ENCODE measurements around the gene COLEC11.

COLEC11 gene

DNA sequence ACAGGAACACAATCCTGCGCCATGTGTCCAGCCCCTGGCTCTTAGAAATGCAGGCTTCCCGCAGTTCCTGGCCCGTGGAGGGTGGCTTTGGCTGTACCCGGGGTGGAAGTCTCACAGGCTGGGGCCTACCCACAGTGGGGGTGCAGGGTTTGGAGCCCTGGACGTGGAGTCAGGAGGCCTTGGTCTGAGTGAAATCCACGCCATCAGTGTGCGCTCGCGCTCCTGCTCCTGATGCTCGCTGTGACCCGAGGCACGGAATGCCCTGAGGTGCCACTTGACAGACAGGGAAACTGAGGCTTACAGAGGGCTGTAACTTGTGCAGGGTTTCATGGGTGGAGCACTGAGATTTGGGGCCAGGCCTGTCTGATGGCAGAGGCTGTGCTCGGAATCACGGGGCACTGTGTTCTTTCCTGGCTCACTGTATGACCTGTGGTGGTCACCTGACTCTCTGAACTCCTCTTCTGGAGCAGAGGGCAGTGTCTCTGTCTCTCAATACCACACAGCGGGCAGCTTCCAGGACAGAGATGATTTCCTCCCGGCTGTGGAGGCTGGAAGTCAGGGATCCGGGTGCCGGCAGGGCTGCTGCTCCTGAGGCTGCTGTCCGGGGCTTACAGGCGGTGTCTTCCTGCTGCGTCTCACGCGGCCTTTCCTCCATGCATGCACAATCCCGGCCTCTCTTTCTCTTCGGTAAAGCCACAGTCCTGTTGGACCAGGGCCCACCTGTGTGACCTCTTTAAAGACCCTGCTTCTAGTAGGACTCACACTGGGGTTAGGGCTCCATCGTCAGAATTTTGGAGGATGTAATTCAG is 37.1 kb downstream of the COLEC11 start:
- TF ChIP-seq CEBPB (IDR thresholded peaks at IDR 0.05) (no peak), FOXM1 (IDR thresholded peaks at IDR 0.05; ENCODE audit: borderline replicate concordance, low read depth) (no peak), YY1 (IDR thresholded peaks at IDR 0.05; ENCODE audit: low read depth) (no peak), EP300 (IDR thresholded peaks at IDR 0.05; ENCODE audit: borderline replicate concordance) (no peak), TCF12 (IDR thresholded peaks at IDR 0.05; ENCODE audit: low read depth) (no peak), NFIC (IDR thresholded peaks at IDR 0.05) (no peak)
- TF ChIP-seq, protein P1, sequence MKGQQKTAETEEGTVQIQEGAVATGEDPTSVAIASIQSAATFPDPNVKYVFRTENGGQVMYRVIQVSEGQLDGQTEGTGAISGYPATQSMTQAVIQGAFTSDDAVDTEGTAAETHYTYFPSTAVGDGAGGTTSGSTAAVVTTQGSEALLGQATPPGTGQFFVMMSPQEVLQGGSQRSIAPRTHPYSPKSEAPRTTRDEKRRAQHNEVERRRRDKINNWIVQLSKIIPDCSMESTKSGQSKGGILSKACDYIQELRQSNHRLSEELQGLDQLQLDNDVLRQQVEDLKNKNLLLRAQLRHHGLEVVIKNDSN (IDR thresholded peaks at IDR 0.05): no peak
- TF ChIP-seq, protein P2, sequence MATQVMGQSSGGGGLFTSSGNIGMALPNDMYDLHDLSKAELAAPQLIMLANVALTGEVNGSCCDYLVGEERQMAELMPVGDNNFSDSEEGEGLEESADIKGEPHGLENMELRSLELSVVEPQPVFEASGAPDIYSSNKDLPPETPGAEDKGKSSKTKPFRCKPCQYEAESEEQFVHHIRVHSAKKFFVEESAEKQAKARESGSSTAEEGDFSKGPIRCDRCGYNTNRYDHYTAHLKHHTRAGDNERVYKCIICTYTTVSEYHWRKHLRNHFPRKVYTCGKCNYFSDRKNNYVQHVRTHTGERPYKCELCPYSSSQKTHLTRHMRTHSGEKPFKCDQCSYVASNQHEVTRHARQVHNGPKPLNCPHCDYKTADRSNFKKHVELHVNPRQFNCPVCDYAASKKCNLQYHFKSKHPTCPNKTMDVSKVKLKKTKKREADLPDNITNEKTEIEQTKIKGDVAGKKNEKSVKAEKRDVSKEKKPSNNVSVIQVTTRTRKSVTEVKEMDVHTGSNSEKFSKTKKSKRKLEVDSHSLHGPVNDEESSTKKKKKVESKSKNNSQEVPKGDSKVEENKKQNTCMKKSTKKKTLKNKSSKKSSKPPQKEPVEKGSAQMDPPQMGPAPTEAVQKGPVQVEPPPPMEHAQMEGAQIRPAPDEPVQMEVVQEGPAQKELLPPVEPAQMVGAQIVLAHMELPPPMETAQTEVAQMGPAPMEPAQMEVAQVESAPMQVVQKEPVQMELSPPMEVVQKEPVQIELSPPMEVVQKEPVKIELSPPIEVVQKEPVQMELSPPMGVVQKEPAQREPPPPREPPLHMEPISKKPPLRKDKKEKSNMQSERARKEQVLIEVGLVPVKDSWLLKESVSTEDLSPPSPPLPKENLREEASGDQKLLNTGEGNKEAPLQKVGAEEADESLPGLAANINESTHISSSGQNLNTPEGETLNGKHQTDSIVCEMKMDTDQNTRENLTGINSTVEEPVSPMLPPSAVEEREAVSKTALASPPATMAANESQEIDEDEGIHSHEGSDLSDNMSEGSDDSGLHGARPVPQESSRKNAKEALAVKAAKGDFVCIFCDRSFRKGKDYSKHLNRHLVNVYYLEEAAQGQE (IDR thresholded peaks at IDR 0.05; ENCODE audit: low read depth): no peak

DNA sequence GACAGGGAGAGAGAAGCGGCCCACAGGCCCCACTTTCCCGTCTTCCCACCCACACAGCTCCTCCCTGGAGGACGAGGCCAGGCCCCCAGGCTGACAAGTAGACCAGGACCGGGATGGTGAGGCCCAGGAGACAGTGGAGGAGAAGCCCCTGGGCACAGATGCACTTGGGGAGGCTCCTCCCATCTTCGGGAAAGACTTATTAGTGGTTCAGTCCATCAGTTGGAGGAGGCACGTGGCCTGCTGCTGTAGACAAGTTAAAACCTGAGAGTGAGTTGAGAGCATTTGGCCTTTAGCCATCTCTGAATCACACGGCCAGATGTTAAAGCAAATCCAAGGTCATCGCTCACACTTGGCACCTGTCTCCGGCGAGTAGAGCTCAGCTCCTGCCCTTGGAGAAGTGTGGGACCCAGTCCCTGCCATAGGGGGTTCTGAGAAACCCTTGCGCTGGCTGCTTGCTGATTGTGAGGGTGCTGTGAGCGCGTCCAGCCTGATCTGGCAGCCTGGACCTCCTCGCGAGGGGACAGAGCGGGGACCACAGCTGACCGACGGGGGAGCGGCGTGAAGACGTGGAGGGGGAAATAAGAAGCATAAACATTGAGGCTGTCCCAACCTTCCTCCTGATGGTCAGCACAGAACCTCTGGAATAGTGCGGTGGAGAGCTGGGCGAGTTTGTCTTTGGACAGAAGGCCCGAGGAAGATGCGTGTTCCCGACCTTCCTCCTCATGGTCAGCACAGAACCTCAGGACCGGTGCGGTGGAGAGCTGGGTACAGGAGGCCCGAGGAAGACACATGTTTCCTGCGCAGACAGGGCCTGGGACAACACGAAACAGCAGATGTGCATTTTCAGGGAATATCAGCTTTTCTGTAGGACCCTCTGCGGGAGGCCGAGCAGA is 38.4 kb downstream of the COLEC11 start:
- no peak for TF ChIP-seq ZBTB7A (IDR thresholded peaks at IDR 0.05; ENCODE audit: low read depth)
- no peak for TF ChIP-seq TCF12 (IDR thresholded peaks at IDR 0.05; ENCODE audit: low read depth)
- no peak for TF ChIP-seq NFIC (IDR thresholded peaks at IDR 0.05)
- TF ChIP-seq TEAD4 (IDR thresholded peaks at IDR 0.05): no peak
- TF ChIP-seq FOXM1 (IDR thresholded peaks at IDR 0.05; ENCODE audit: borderline replicate concordance, low read depth): no peak
- TF ChIP-seq, protein P2 (IDR thresholded peaks at IDR 0.05; ENCODE audit: low read depth): no peak
- TF ChIP-seq CEBPB (IDR thresholded peaks at IDR 0.05): no peak
- TF ChIP-seq YY1 (IDR thresholded peaks at IDR 0.05; ENCODE audit: low read depth): no peak
- no peak for TF ChIP-seq EGR1 (IDR thresholded peaks at IDR 0.05)
- no peak for TF ChIP-seq TAF1 (IDR thresholded peaks at IDR 0.05; ENCODE audit: low read depth)

DNA sequence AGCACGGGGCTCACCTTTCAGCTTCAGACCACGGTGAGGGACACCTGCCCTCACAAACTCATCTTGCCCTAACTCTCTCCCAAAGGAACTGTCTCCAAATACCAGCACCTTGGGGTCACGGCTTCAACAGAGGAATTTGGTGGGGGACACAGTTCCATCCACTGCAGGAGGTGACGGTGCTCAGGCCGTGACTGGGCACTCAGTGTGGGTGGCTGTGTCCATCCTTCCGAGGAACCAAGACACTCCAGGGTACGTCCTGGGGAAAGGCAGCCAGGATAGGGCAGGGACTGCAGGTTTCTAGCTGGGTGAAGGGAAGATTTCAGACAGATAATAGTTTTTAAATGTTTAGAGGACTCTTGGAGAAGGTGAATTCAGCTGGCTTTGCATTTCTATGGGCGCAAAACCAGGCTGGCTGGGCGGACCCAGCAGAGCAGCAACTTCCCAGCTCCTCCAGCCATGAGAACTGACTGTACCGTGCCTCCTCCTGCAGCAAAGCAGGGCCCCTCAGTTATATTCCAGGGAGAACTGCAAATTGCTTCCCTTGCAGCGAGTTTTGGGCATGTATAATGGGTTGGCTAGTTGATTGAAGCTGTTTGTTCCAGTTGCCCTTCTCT is 39.2 kb downstream of the COLEC11 start:
- TF ChIP-seq CREB1 (IDR thresholded peaks at IDR 0.05; ENCODE audit: low read depth) (no peak), FOXM1 (IDR thresholded peaks at IDR 0.05; ENCODE audit: borderline replicate concordance, low read depth) (no peak), EP300 (IDR thresholded peaks at IDR 0.05; ENCODE audit: borderline replicate concordance) (no peak), ZBTB7A (IDR thresholded peaks at IDR 0.05; ENCODE audit: low read depth) (no peak)
- TF ChIP-seq, protein P1 (IDR thresholded peaks at IDR 0.05): no peak

DNA sequence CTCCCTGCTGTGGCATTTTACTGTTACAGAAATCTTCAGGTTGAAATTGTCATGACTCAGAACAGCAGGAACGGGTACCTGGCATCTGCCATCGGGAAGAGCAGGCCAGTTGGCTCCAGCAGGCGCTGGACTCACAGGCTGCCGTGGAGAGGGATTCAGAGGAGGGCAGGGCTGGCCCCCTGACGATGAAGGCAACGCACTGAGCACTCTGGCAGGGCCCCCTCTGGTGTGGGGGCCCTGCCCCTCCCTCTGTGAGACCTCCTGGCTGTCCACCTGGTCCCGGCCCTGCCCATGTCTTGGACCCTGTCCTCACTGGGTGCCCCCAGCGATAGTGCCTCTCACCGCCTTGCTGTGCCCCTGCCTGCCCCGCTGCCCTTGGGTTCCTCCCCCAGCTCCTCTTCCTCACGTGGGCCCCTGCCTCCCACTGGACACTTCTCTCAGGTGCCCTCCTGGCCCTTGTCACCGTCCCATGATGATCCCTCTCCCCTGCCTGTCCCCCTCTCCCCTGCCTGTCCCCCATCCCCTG is 39.7 kb downstream of the COLEC11 start:
- no peak for TF ChIP-seq RAD21 (IDR thresholded peaks at IDR 0.05; ENCODE audit: low read depth)

DNA sequence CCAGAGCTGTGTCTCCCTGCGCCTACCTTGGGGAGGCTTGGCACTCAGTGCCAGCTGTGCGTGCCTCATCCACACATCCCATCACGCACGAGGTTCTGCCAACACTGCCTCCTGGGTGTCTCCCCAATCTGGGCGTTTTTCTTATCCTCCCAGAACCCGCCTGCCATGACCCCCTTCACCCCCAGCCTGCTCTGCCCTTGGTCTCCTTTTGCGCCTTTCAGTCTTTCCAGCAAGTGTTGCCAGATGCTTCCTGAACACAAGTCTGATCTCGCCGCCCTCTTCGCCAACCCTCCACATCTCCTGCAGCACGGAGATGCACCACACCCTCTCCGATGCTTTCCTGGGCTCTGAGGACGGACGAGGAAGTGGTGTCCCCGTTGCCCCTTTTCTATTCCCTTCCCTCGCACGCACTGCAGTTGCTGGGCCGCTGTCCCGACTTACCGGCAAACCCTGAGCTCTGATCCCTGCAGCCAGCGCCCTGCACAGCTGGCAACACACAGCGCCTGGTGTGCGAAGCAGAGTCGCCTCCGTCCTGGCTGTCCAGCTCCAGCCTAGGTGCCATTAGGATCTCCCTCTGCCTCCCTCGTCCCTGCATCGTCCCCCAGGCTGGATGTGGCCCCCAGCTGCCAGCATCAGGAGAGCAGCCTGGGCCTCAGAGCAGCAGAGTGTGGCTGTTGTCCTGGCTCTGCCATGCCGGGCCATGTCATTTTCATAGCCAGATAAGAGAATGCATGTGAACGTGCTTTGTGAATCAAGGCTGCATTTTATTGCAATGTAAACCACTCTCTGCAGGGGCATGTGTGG is 40.5 kb downstream of the COLEC11 start:
- TF ChIP-seq TAF1 (IDR thresholded peaks at IDR 0.05; ENCODE audit: low read depth) (no peak), EP300 (IDR thresholded peaks at IDR 0.05; ENCODE audit: borderline replicate concordance) (no peak), CREB1 (IDR thresholded peaks at IDR 0.05; ENCODE audit: low read depth) (no peak), ZBTB7A (IDR thresholded peaks at IDR 0.05; ENCODE audit: low read depth) (no peak), CEBPB (IDR thresholded peaks at IDR 0.05) (no peak), FOXM1 (IDR thresholded peaks at IDR 0.05; ENCODE audit: borderline replicate concordance, low read depth) (no peak), RAD21 (IDR thresholded peaks at IDR 0.05; ENCODE audit: low read depth) (no peak), NFIC (IDR thresholded peaks at IDR 0.05) (no peak), TCF12 (IDR thresholded peaks at IDR 0.05; ENCODE audit: low read depth) (no peak), TEAD4 (IDR thresholded peaks at IDR 0.05) (no peak), EGR1 (IDR thresholded peaks at IDR 0.05) (no peak), YY1 (IDR thresholded peaks at IDR 0.05; ENCODE audit: low read depth) (no peak)
- TF ChIP-seq, protein P1 (IDR thresholded peaks at IDR 0.05): no peak
- TF ChIP-seq, protein P3, sequence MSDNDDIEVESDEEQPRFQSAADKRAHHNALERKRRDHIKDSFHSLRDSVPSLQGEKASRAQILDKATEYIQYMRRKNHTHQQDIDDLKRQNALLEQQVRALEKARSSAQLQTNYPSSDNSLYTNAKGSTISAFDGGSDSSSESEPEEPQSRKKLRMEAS (IDR thresholded peaks at IDR 0.05): no peak
- TF ChIP-seq, protein P2 (IDR thresholded peaks at IDR 0.05; ENCODE audit: low read depth): no peak
